Colonic mucosa (tissue), 4 donors: ENCODE data around the gene CGB1. TPM values are rescaled to one million over a fixed set of nuclear protein-coding genes. Genes with fewer than 3 reads are reported as not detected.

Experiments used
- DNase-seq: peaks from one replicate; pipeline ENCODE4 v3.0.0-alpha.2; 2020
- H3K27ac ChIP-seq: fragments of 200-600 bp; one replicate; pipeline ENCODE4 v1.8.0; 2021
- H3K27me3 ChIP-seq: fragments of 200-600 bp; one replicate; pipeline ENCODE4 v1.8.0; 2021
- H3K36me3 ChIP-seq: fragments of 200-600 bp; one replicate; pipeline ENCODE4 v1.8.0; 2021
- H3K4me1 ChIP-seq: fragments of 200-600 bp; one replicate; pipeline ENCODE4 v1.8.0; 2021; ENCODE audit warnings: mild to moderate bottlenecking
- H3K4me3 ChIP-seq: fragments of 200-600 bp; one replicate; pipeline ENCODE4 v1.8.0; 2021
- H3K9ac ChIP-seq, 2 donors: one replicate each; pipeline ENCODE4 v1.7.0; 2013; ENCODE audit warnings: control low read depth in 2 of 2, low read depth in 2 of 2, low read length in 2 of 2
- H3K9me3 ChIP-seq: fragments of 200-600 bp; one replicate; pipeline ENCODE4 v1.8.0; 2021
- CTCF ChIP-seq: fragments of 200-600 bp; IDR thresholded peaks from one replicate; pipeline ENCODE4 v1.8.0; 2022; ENCODE audit warnings: antibody characterized with exemption, mild to moderate bottlenecking
- intact Hi-C: fragments of 100-400 bp; cut with DNase I; formaldehyde crosslinking; loops from one replicate; pipeline ENCODE4 v1.14.1; 2022
- total RNA-seq, 2 donors: library from RNA; stranded (reverse); fragmentation: NEBNext Ultra II Directional in 1 of 2; extraction: Animal tissue kit (Norgen Biotek cat#: 25700) in 1 of 2; gene quantifications; one replicate each; pipeline ENCODE4 v1.2.1, GENCODE V29; 2021
- donor health status: healthy.
- donor health status: DM: no; HTN: no; CAD: no.
- donor health status: DM: no; HTN: no; CAD: no.

Gene CGB1
- total RNA-seq, 2 donors from 2014 or later: not detected

- no peak for DNase-seq
- no peak overlapping the region for H3K4me3 ChIP-seq
- H3K9ac ChIP-seq: no peak overlapping the region
- no peaks in the 10 kb centered on the region for H3K4me1 ChIP-seq
- no peaks in the 10 kb centered on the region for H3K9me3 ChIP-seq
- no peaks in the 10 kb centered on the region for H3K36me3 ChIP-seq
- intact Hi-C loops: no loop called here
- no peak for TF ChIP-seq CTCF
- H3K27ac ChIP-seq: no peak overlapping the region
- H3K27me3 ChIP-seq: no peaks in the 10 kb centered on the region
Measured at GRCh38 chr19:49004133-49004532, 32.6 kb downstream of the CGB1 start.

- Histone ChIP-seq H3K4me3 (no peak overlapping the region), H3K9me3 (no peaks in the 10 kb centered on the region), H3K36me3 (no peaks in the 10 kb centered on the region), H3K27ac (no peak overlapping the region), H3K27me3 (no peaks in the 10 kb centered on the region), H3K4me1 (no peaks in the 10 kb centered on the region), H3K9ac (no peak overlapping the region)
- TF ChIP-seq CTCF: peak; percentile 61
- intact Hi-C loops: no loop called here
- DNase-seq: peak; percentile 66
Measured at GRCh38 chr19:48999481-49000325, 37.0 kb downstream of the CGB1 start.

GRCh38 chr19:48997972-48998371, 38.7 kb downstream of the CGB1 start:
- DNase-seq: peak; percentile 76
- intact Hi-C loops: no loop called here
- H3K4me1 ChIP-seq: no peaks in the 10 kb centered on the region
- H3K9me3 ChIP-seq: no peaks in the 10 kb centered on the region
- TF ChIP-seq CTCF: peak; percentile 41
- no peak overlapping the region for H3K4me3 ChIP-seq
- H3K27ac ChIP-seq: no peak overlapping the region
- H3K27me3 ChIP-seq: no peaks in the 10 kb centered on the region
- H3K9ac ChIP-seq: no peak overlapping the region
- no peaks in the 10 kb centered on the region for H3K36me3 ChIP-seq

- Histone ChIP-seq H3K27me3 (no peaks in the 10 kb centered on the region), H3K9ac (peak overlapping the region; percentile 59 to 99), H3K36me3 (no peaks in the 10 kb centered on the region), H3K4me3 (peak overlapping the region; percentile 76), H3K4me1 (peaks cover 9% of the 10 kb centered on the region), H3K9me3 (no peaks in the 10 kb centered on the region), H3K27ac (peak overlapping the region; percentile 86)
- TF ChIP-seq CTCF: no peak
- DNase-seq: no peak
- intact Hi-C loops: no loop called here
Measured at GRCh38 chr19:48994035-48994386, 42.7 kb downstream of the CGB1 start.

GRCh38 chr19:48993175-48994034, 43.3 kb downstream of the CGB1 start, which contains the start of the genes GYS1 and RUVBL2:
Gene GYS1, minus strand, starts transcription at chr19:48993309. Its CDS starts 197 bp downstream, at chr19:48993112.
Gene RUVBL2, plus strand, starts transcription at chr19:48993887. Its CDS starts 25 bp downstream, at chr19:48993912.
- Histone ChIP-seq H3K27me3 (no peaks in the 10 kb centered on the region), H3K9ac (peak within 1 kb of the TSS; percentile 88 to 99), H3K4me3 (peak within 1 kb of the TSS; percentile 76), H3K36me3 (no peaks in the 10 kb centered on the region), H3K4me1 (peaks cover 9% of the 10 kb centered on the region), H3K27ac (peak within 1 kb of the TSS; percentile 86), H3K9me3 (no peaks in the 10 kb centered on the region)
- peak; percentile 100 for DNase-seq
- TF ChIP-seq CTCF: peak; percentile 96
- intact Hi-C loops: no loop called here
